GM21447 (cell line): ENCODE results near the gene FAM216B.

Source experiments
- ATAC-seq: cut with Tn5 transposase; IDR thresholded peaks from one replicate; pipeline ENCODE4 v1.9.1; 2021; ENCODE audit not compliant: unreplicated experiment

The FAM216B gene

GRCh38 chr13:42832341-42833096, 51.1 kb downstream of the FAM216B start:
- ATAC-seq = no peak

GRCh38 chr13:42834946-42835345, 53.6 kb downstream of the FAM216B start:
- ATAC-seq = no peak

- ATAC-seq = no peak
Measured at GRCh38 chr13:42836930-42837690, 55.7 kb downstream of the FAM216B start.
